Measurements from ENCODE around the gene SKI.

DNA sequence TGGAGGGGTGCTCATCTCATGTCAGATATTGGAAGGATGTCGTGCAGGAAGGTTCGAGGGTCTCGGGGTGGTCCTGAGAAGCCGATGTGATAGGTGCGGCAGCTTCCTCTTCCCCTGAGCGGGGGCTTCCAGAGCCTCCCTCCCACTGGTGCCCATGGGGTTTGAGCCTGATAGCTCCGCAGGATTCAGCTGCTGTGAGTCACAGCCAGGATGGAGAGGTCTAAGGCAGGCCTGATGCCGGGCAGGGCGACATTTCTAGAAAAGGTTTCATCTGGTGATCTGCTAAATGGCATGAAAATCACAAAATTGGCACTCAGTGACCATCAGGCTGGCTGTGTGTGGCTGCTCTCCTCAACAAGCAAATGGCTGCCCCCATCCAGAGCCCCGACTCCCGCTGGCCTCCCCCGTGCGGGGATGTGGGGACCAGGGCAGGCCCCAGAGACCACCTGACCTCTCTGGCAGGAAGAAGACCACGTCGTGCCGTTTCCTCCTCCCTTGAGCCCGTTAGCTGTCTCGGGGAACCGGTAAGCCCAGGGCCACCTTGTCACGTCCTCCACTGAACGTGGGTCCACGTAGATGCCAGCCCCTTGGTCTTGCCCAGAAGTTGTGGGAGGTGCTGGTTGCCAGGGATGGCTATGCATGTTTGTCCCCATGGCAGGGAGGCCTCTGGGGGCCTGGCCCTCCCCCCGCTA is 66.1 kb downstream of the SKI start:
- TF ChIP-seq, protein P1, sequence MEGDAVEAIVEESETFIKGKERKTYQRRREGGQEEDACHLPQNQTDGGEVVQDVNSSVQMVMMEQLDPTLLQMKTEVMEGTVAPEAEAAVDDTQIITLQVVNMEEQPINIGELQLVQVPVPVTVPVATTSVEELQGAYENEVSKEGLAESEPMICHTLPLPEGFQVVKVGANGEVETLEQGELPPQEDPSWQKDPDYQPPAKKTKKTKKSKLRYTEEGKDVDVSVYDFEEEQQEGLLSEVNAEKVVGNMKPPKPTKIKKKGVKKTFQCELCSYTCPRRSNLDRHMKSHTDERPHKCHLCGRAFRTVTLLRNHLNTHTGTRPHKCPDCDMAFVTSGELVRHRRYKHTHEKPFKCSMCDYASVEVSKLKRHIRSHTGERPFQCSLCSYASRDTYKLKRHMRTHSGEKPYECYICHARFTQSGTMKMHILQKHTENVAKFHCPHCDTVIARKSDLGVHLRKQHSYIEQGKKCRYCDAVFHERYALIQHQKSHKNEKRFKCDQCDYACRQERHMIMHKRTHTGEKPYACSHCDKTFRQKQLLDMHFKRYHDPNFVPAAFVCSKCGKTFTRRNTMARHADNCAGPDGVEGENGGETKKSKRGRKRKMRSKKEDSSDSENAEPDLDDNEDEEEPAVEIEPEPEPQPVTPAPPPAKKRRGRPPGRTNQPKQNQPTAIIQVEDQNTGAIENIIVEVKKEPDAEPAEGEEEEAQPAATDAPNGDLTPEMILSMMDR (conservative IDR thresholded peaks at IDR 0.05 in 1 of 2, IDR thresholded peaks at IDR 0.05 in 1 of 2; ENCODE audit: low read depth in 1 of 2, low read length in 2 of 2) = no peak
- TF ChIP-seq EZH2 (IDR thresholded peaks at IDR 0.05; ENCODE audit: low read length, missing control alignments) = no peak
